GM21825 (cell line): ENCODE data around the gene ATP13A1.
"Not testable (repeated sequence)": the region's sequence is repeated elsewhere in the genome, so short reads cannot be mapped to it uniquely, and the experiment has no call there.

Experiments
- ATAC-seq: cut with Tn5 transposase; IDR thresholded peaks from one replicate; pipeline ENCODE4 v1.9.1; 2021; ENCODE audit warnings: mild to moderate bottlenecking, moderate library complexity; ENCODE audit not compliant: unreplicated experiment

ATP13A1 gene

DNA sequence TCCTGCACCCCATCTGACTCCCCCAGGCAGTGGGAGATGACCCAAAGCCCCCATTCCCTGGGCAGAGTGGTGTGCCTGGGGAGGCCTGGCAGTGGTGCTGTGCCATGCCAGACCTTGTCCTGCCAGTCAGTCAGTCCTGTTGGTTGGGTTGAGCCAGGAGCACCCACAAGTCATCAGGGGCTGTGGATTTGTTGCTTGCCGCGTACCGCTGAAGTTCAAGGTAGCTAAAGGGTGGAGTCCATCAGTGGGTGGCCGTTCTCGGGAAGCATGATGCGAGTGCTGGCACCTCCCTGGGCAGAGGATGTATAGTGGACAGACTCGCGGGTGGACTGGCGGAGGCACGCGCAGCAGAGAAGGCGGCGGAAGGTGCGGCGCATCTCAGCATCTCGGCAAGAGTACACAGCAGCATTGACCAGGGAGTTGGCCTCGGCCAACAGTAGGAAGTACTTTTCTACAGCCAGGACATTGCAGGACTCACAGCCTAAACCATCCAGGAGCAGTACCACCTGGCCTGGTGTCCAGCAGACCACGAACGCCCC lies 39.4 kb downstream of the ATP13A1 start:
- ATAC-seq = no peak

DNA sequence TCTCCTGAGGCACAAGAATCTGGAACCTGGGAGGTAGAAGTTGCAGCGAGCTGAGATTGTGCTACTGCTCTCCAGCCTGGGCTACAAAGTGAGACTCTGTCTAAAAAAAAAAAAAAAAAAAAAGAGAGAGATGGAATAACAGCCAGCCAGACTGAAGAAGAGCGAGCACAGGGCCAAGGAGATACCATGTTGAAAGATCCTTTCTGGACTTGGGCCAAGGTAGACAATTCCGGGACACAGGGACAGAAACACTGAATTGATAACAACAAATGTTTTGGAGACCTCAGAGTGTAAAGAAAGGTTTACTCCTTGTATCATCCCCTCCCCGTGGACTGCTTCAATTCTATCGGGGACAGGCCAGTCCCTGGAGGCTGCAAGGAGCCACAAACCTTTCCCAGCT lies 40.1 kb downstream of the ATP13A1 start:
- no peak for ATAC-seq

DNA sequence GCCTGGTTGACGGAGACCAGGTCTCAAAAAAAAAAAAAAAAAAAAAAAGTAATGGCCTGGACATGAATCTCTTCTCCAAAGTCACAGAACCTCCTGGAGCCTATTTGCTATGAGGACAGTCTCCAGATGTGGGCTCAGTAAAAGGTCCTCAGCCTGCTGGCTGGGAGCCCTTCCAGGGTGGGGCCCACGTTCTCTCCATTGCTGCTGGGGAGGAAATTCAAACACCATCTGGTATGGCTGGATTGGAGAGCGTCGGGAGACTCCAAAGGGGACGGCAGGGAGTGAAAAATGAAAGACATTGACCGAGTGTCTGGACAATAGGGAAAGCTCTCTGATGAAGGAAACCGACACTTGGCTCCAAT lies 43.6 kb downstream of the ATP13A1 start:
- ATAC-seq = no peak

DNA sequence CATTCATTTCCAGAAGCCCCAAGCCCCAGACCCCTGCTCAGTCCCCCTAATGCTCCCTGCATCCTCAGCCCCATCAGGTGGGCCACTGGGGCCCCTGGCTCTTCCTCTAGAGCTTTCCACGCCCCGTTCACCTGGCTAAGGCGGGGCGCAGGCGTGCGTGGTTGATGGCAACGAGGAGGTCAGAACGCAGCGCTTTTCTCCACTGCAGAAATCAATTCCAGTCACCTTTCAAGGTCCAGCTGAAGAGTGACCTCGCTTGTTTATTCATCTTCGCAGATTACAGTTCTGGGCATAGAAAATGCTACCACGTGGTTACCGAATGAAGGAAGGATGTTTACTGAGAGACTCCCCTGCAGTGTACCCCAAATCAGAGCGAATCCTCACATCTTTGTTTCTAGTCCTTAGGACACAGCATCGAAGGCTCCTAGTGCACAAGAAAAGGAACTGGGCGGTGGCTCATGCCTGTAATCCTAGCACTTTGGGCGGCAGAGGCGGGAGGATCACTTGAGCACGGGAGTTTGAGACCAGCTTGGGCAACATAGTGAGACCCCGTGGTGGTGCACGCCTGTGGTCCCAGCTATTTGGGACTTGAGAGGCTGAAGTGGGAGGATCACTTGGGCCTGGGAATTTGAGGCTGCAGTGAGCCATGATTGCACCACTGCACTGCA lies 44.2 kb downstream of the ATP13A1 start:
- no peak for ATAC-seq

DNA sequence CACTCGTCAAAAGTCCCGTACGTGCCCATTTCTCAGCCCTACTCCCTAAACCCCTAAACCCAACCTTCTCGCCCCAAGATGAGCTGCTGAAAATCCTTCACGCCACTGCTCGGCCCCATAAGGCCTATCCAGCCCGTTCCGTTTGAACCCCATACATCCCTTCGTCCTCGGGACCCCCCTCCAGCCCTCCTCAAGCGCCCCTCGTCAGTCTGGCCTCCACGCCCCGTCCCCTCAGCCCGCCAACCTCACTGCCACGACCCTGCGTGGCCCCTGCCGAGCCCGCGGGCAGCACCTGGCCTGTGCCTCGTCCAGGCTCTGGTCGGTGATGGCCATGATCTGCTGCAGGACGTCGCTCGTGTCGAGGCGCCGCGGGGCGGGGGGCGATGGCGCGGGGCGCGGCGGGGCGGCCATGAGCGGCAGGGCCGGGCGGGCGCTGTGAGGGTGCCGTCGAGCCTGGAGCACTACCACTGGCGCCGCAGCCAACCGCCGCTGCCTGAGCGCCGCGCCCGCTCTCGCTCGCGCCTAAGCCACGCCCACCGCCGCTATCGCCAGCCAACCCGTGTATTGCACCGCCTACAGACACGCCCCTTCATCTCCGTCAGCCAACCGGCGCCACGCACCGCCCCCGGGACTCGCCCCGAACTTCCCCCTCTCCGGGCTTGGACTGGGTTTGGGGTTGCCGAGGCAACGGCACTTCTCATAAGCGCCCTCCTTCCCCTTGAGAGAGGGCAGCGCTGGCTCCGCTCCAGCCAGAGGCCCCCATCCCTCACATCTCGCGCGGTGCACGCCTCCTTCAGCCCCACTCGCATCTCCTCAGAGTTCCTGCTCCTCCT lies 45.0 kb downstream of the ATP13A1 start, which contains the start of gene PBX4:
Gene PBX4 (minus strand): TSS at position 469 of the 833 bp plus-strand sequence. CDS start 58 bp downstream, at position 411.
- peak; percentile 96 for ATAC-seq

DNA sequence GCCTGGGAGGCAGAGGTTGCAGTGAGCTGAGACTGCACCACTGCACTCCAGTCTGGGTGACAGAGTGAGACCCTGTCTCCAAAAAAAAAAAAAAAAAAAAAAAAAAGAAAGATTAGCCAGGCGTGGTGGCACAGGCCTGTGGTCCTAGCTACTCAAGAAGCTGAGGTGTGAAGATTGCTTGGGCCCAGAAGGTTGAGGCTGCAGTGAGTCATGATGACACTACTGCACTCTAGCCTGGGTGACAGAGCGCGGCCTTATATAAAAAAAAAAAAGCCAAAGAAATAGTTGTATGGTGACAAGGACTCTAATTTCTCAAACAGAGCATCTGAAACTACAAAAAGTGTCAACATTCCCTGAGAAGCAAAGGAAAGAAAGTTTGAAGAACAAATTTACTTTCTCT lies 48.4 kb downstream of the ATP13A1 start:
- no peak for ATAC-seq

DNA sequence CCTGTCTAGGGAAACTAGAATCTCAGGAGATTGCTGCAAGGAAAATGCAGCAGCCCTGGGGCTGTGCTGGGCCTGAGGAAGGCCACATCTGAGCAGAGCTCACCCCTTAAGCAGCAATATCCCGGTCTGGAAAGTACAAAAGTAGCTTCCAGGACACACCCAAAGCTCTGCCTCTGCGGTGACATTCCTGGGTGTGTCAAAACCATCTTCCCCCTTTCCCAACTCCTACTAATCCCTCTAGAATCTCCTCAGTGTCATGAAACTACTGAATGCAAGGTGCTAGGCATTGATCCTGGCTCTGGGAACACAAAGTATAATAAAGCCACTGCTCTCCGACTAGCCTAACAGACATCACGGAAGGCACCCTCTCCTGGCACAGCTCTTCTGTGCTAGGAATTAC lies 50.0 kb downstream of the ATP13A1 start:
- no peak for ATAC-seq

DNA sequence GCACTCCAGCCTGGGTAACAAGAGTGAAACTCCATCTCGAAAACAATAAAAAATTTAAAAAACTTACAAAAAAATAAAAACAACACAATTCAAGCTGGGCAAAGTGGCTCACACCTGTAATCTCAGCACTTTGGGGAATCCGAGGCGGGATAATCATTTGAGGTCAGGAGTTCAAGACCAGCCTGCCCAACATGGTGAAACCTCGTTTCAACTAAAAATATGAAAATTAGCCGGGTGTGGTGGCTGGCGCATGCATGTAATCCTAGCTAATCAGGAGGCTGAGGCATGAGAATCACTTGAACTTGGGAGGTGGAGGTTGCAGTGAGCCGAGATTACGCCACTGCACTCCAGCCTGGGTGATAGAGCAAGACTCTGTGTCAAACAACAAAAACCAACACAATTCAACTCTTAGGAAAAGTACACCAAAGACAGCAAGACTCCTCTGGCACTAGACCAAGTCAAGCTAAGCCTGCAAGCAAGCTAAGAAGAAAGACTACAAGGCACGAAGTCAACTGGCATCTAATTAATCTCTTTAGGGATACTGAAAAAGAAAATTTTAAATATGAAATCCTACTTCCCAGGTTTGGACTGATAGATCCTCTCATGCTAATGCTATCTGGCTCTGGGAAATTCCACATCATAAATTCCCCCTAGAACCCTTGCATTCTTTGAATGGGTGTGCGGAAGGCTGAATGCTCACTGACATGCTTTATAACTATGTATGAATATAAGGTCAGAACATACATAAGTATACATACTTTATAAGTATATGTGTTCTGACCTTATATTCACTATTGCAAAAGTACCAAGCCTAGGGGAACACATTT lies 52.9 kb downstream of the ATP13A1 start:
- no peak for ATAC-seq

DNA sequence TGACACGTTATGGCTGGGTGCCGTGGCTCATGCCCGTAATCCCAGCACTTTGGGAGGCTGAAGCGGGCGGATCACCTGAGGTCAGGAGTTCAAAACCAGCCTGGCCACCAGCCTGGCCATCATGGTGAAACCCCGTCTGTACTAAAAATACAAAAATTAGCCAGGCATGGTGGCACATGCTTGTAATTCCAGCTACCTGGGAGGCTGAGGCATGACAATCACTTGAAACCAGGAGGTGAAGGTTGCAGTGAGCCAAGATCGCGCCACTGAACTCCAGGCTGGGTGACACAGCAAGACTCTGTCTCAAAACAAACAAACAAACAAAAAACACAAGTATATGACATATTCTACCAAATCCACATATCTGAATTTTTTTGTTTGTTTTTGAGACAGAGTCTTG lies 56.8 kb downstream of the ATP13A1 start:
- ATAC-seq = not testable (repeated sequence)

DNA sequence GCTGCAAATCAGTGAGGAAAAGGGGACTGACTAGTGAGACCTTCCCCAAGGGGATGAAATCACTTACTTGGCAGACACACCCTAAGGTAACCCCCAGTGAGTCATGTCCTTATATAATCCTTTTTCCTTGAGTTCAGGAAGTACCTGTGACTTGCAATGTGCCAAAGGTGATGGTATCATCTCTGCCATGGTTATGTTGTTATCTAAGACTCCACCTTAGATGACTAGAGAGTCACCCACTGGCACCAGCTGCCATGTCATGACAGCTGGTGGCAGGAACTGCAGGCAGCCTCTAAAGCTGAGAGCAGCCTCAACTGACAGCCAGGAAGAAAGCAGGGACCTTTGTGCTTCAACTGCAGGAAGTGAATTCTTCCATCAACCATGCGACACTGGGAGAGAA lies 57.5 kb downstream of the ATP13A1 start:
- no peak for ATAC-seq

DNA sequence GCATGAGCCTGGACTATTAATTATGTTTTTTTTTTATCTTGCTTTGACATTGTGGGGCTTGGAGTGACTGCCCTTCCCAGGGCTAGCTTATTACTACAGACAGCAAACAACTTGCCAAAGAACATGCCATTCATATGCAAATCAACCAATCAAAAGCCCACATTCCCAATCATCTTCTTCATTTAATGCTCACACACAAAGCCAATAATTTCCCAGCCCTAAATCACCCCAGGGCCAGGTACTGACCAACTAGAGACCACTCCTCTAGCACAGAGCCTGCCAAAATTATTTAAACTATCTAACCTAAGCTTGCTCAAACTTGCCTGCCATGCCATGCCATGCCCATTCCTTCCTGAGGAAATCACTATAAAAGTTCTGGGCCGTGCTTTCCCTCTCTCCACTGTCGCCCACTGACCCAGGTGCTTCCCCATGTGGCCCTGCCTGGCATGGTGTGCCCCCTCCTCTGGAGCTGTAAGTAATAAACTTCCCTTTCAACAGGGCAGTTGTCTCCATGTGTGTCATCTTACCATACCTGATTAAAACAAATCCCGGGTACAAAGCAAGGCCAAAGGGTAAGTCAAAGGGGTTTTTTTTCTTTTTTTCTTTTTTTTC lies 60.7 kb downstream of the ATP13A1 start:
- ATAC-seq = no peak

DNA sequence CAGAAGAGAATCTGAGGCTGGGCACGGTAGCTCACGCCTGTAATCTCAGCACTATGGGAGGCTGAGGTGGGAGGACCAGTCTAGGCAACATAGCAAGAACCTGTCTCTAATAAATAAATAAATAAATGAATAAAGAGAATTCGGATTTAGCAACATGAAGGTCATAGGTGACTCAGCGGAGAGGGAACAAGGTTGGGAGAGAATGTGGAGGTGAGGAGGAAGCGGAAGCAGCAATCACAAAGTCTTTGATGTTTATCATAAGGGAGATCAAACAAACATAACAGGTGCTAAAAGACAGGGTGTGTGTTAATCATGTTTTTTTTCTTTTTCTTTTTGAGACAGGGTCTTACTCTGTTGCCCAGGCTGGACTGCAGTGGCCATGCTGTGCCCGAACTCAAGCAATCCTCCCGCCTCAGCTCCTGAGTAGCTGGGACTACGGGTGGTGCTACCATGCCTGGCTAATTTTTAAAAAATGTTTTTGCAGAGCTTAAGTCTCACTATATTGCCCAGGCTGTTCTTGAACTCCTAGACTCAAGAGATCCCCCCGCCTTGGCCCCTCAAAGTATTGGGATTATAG lies 61.3 kb downstream of the ATP13A1 start:
- ATAC-seq = no peak

DNA sequence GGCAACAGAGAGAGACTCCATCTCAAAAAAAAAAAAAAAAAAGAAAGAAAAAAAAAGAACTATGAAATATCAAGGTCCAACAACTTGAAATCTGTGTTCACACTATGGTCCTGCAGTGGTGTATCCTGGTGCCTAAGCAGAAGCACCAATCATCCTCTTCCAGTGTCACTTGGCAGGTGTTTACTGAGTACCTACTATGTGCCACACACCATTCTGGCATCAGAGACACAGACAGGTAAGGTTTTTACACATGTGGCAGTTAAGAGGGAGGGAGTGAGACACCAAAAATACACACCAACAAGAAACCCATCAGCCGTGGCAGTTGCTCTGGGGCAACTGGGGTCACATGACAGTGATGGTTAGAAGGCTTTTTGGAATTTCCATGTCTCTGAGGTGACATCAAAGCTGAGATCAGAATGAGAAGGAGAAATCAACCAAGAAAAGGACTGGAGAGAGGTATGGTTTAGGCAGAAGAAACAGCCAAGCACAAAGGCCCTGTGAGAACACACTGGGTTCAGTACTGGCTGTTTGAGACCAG lies 62.6 kb downstream of the ATP13A1 start:
- no peak for ATAC-seq

DNA sequence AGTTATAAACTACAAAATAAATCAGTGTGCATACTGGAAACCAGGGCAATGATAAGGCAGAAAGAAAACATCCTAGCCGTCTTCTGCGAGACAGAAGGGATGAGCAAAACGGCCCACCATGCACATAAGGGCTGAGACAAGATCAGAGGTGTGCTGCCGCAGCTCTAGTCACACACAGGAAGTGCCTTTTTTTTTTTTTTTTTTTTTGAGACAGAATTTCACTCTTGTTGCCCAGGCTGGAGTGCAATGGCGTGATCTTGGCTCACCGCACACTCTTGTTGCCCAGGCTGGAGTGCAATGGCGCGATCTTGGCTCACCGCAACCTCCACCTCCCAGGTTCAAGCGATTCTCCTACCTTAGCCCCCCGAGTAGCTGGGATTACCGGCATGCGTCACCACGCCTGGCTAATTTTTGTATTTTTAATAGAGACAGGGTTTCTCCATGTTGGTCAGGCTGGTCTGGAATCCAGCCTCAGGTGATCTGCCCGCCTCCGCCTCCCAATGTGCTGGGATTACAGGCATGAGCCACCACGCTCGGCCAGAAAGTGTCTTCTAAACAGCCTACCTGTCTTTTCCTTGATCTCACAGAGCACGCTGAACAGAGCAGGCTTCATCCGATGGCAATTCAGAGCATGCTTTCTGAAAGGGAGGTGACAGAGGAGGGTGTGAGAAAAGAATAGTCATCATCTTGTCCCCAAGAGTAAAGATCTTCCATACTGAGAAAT lies 64.6 kb downstream of the ATP13A1 start:
- not testable (repeated sequence) for ATAC-seq

DNA sequence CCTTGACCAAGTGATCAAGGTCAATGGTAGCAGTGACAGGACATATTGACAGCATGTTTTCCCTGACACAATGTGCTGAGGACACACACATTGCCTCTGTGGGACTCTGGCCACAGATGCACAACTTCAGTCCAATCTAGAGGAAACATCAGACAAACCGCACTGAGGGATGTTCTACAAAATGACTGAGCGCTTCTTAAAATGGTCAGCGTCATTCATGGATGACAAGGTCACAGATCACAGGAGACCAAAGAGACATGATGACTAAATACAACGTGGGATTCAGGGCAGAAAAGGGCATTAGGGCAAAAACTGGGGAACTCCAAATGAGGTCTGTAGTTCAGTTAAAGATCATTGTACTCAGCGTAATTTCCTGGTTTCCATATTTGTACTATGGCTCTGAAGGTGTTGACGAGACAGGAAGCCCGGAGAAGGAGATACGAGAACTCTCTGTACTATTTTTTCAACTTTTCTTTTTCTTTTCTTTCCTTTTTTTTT lies 65.6 kb downstream of the ATP13A1 start:
- peak; percentile 77 for ATAC-seq
